Body of pancreas (tissue), 4 donors: ENCODE results near the gene GAB1. TPM values are rescaled to one million over a fixed set of nuclear protein-coding genes. Genes with fewer than 3 reads are reported as not detected.

Source experiments
- ATAC-seq: fragments of 150-250 bp; one replicate; pipeline ENCODE4 v1.9.1; 2016
- DNase-seq, 4 donors: peaks; one replicate each; pipeline ENCODE4 v3.0.0-alpha.2; 2019
- H3K27ac ChIP-seq, 4 donors: fragments of 200-600 bp; sonication (generic); 1 replicate in 3 of 4; 2 replicates in 1 of 4; pipeline versions ENCODE4 v1.5.1 to v1.6.1; 2016 to 2019; ENCODE audit warnings: mild to moderate bottlenecking in 1 of 4, mixed read lengths in 1 of 4, moderate library complexity in 1 of 4
- H3K27me3 ChIP-seq, 2 donors: fragments of 200-600 bp; sonication (generic); one replicate each; pipeline ENCODE4 v1.6.0; 2016; ENCODE audit warnings: mild to moderate bottlenecking in 1 of 2
- H3K36me3 ChIP-seq, 2 donors: fragments of 200-600 bp; sonication (generic); replicated peaks in 1 of 2; 2 replicates each; pipeline ENCODE4 v1.5.1; 2016; ENCODE audit warnings: low read depth in 2 of 2; ENCODE audit not compliant: insufficient read depth in 1 of 2
- H3K4me1 ChIP-seq: fragments of 200-600 bp; sonication (generic); one replicate; pipeline ENCODE4 v1.6.0; 2016
- H3K4me3 ChIP-seq, 2 donors: fragments of 200-600 bp; sonication (generic); 1 replicate in 1 of 2; 2 replicates in 1 of 2; pipeline ENCODE4 v1.5.1; 2016 to 2019
- H3K9me3 ChIP-seq, 3 donors: fragments of 200-600 bp; sonication (generic); 1 replicate in 2 of 3; 2 replicates in 1 of 3; pipeline ENCODE4 v1.5.1; 2016
- POLR2A ChIP-seq, 3 donors: fragments of 450-650 bp; IDR thresholded peaks; one replicate each; pipeline ENCODE4 v1.6.1; 2016; ENCODE audit warnings: antibody characterized with exemption in 3 of 3, mild to moderate bottlenecking in 2 of 3
- WGBS, 2 donors: methylation state at CpG; one replicate each; pipeline ENCODE4 v1.1.5; 2017; 5-methylcytosine and 5-hydroxymethylcytosine counted together
- intact Hi-C: fragments of 100-400 bp; cut with DNase I; formaldehyde crosslinking; loops from one replicate; pipeline ENCODE4 v1.15.1; 2023
- total RNA-seq, 2 donors: library from RNA; depleted of rRNA; stranded (reverse); fragments of >200 nt; gene quantifications; one replicate each; pipeline ENCODE4 v1.1.0, GENCODE V29; 2016
- TF ChIP-seq, protein P1 (sequence below), 7 experiments: fragments of 450-650 bp in 4 of 7; fragments of 200-600 bp in 3 of 7; sonication (generic) in 3 of 7; IDR thresholded peaks; one replicate each; pipeline ENCODE4 v1.5.1; 2016 to 2019; ENCODE audit warnings: antibody characterized with exemption in 7 of 7

The GAB1 gene
- total RNA-seq, 2 donors from 2014 or later = 13.0 to 26.0 TPM

DNA sequence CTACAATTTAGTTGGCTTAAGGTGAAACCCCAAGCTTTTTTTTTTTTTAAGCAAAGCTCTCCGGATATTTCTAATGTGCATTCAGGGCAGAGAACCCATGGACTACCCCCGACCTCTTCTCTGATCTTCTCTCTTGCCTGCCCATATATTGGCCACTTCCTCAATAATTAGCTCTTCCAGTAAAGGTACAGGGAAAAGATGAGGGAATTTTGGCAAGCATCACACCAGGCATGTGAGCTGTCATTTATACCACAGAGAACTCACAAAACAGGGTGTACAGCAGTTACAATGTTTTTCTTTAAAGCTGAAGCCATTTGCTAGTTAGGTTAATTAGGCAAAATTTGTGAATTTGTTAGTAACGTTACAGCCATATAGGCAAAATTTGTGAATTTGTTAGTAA is 73.3 kb downstream of the GAB1 start:
- Histone ChIP-seq H3K4me3 (no peak overlapping the region), H3K27ac (no peak overlapping the region), H3K9me3 (no peaks in the 10 kb centered on the region), H3K36me3 (no peaks in the 10 kb centered on the region), H3K4me1 (peaks cover 14% of the 10 kb centered on the region), H3K27me3 (no peaks in the 10 kb centered on the region)
- TF ChIP-seq, protein P1, sequence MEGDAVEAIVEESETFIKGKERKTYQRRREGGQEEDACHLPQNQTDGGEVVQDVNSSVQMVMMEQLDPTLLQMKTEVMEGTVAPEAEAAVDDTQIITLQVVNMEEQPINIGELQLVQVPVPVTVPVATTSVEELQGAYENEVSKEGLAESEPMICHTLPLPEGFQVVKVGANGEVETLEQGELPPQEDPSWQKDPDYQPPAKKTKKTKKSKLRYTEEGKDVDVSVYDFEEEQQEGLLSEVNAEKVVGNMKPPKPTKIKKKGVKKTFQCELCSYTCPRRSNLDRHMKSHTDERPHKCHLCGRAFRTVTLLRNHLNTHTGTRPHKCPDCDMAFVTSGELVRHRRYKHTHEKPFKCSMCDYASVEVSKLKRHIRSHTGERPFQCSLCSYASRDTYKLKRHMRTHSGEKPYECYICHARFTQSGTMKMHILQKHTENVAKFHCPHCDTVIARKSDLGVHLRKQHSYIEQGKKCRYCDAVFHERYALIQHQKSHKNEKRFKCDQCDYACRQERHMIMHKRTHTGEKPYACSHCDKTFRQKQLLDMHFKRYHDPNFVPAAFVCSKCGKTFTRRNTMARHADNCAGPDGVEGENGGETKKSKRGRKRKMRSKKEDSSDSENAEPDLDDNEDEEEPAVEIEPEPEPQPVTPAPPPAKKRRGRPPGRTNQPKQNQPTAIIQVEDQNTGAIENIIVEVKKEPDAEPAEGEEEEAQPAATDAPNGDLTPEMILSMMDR (IDR thresholded peaks at IDR 0.05) = no peak
- no peak for TF ChIP-seq POLR2A (IDR thresholded peaks at IDR 0.05)
- intact Hi-C loops = no loop called here
- no peak for ATAC-seq
- 90 to 92% methylated on average over 3 of the region's 3 CpGs for WGBS, 2 donors
- DNase-seq = no peak

- Histone ChIP-seq H3K27me3 (no peaks in the 10 kb centered on the region), H3K4me3 (no peak overlapping the region), H3K27ac (peak overlapping the region in 3 of 4 donors; percentile 0 to 37 (median 6)), H3K4me1 (peaks cover 2% of the 10 kb centered on the region), H3K9me3 (no peaks in the 10 kb centered on the region), H3K36me3 (peaks cover 0 to 2% of the 10 kb centered on the region in 2 donors)
- intact Hi-C loops = no loop called here
- ATAC-seq (peak; percentile 68), DNase-seq (no peak)
- no peak for TF ChIP-seq POLR2A (IDR thresholded peaks at IDR 0.05)
- TF ChIP-seq, protein P1 (IDR thresholded peaks at IDR 0.05) = no peak
- WGBS, 2 donors = 69 to 70% methylated on average over 7 of the region's 7 CpGs
These were observed 75.1 kb downstream of the GAB1 start for GRCh38 chr4:143411527-143412419.

GRCh38 chr4:143412420-143412758 is 75.7 kb downstream of the GAB1 start:
- H3K4me1 ChIP-seq = no peaks in the 10 kb centered on the region
- WGBS, 2 donors = 70% methylated on average over 3 of the region's 3 CpGs

DNA sequence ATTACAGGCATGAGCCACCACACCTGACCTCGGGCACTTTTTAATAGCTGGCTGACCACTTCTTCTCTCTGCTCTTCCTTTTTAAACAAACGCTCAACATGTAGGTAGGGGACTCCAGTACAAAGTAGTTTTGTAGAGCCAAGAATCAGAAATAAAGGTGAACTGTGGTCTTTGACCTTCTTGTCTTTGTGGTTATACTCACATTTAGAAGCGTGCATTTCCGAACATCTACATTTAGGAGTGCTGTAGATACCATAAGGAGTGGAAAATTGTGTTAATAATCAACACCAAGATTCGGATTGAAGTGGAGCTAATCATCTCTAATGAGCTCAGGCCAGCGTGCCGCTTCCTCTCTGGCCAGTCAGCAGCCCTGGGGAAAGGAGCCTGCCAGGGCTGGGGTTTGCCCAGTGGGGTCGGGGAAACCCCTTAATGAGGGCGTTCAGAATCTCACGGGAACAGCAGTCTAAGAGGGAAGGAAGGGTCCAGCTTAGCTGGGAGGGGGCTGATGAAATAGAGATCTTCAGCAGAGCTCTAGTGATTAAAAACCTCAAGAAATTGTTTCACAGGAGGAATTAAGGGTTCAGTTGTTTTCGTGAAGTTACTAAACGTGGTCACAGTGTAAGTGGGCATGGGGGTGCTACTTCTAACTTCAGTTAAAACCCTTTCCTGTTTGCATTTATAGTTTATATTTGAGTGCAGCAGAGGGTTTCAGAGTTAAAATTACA is 81.2 kb downstream of the GAB1 start:
- Histone ChIP-seq H3K4me1 (no peaks in the 10 kb centered on the region), H3K9me3 (no peaks in the 10 kb centered on the region), H3K4me3 (no peak overlapping the region), H3K36me3 (peaks cover 0 to 8% of the 10 kb centered on the region in 2 donors), H3K27me3 (no peaks in the 10 kb centered on the region), H3K27ac (no peak overlapping the region)
- intact Hi-C loops = no loop called here
- DNase-seq = no peak
- 82 to 85% methylated on average over 12 of the region's 12 CpGs for WGBS, 2 donors
- ATAC-seq = no peak
- TF ChIP-seq, protein P1 (IDR thresholded peaks at IDR 0.05) = no peak
- no peak for TF ChIP-seq POLR2A (IDR thresholded peaks at IDR 0.05)

More at GRCh38 chr4:143412420-143412758, 75.7 kb downstream of the GAB1 start:
- no peak overlapping the region for H3K27ac ChIP-seq
- no peaks in the 10 kb centered on the region for H3K9me3 ChIP-seq
- peaks cover 0 to 4% of the 10 kb centered on the region in 2 donors for H3K36me3 ChIP-seq
- no peaks in the 10 kb centered on the region for H3K27me3 ChIP-seq
- TF ChIP-seq POLR2A (IDR thresholded peaks at IDR 0.05) = no peak
- TF ChIP-seq, protein P1 (IDR thresholded peaks at IDR 0.05) = no peak
- no peak overlapping the region for H3K4me3 ChIP-seq
- intact Hi-C loops = no loop called here
- ATAC-seq (no peak), DNase-seq (no peak)
